HEK293 (cell line): Measurements from ENCODE around the gene GSTM1.
"Not testable (repeated sequence)": the region's sequence is repeated elsewhere in the genome, so short reads cannot be mapped to it uniquely, and the experiment has no call there.

ENCODE experiments used
- CTCF ChIA-PET: fragments of 350-600 bp; formaldehyde crosslinking; extraction: SDS; loops from one replicate; lab custom pipeline; 2021; ENCODE audit warnings: antibody characterized with exemption; lab: Yijun Ruan, JAX
- POLR2A ChIA-PET: fragments of 300-600 bp; formaldehyde crosslinking; extraction: SDS; loops from one replicate; lab custom pipeline; 2020; ENCODE audit warnings: antibody characterized with exemption, inconsistent platforms; lab: Yijun Ruan, JAX
- H3K27ac ChIP-seq: fragments of 200-500 bp; sonication (Bioruptor generic); 2 replicates; pipeline ENCODE4 v1.5.1; 2014; ENCODE audit warnings: low read depth, low read length, control low read depth, inconsistent platforms; ENCODE audit errors: extremely low read depth
- H3K36me3 ChIP-seq, 2 experiments: fragments of 200-500 bp in 1 of 2; sonication (Bioruptor generic) in 1 of 2; 1 replicate in 1 of 2; 2 replicates in 1 of 2; pipeline ENCODE4 v1.5.1; 2014 to 2017; ENCODE audit warnings: inconsistent platforms in 2 of 2, low read length in 2 of 2; ENCODE audit not compliant: control insufficient read depth in 2 of 2, insufficient read depth in 1 of 2
- H3K4me1 ChIP-seq: fragments of 200-500 bp; sonication (Bioruptor generic); 2 replicates; pipeline ENCODE4 v1.5.1; 2014; ENCODE audit warnings: mild to moderate bottlenecking, low read length, inconsistent platforms; ENCODE audit not compliant: control insufficient read depth, insufficient read depth
- H3K4me3 ChIP-seq: 2 replicates; pipeline ENCODE4 v1.5.1; 2011; ENCODE audit warnings: low read depth, mild to moderate bottlenecking, control low read depth, low read length, moderate library complexity
- H3K9me3 ChIP-seq: fragments of 200-500 bp; sonication (Bioruptor generic); 2 replicates; pipeline ENCODE4 v1.5.1; 2014; ENCODE audit warnings: low read depth, low read length, inconsistent platforms; ENCODE audit not compliant: control insufficient read depth, insufficient read depth
- GLIS2 ChIP-seq: fragments of 450-650 bp; formaldehyde crosslinking; IDR thresholded peaks from 2 replicates; pipeline ENCODE4 v1.5.1; 2016; ENCODE audit warnings: missing biosample characterization, missing genetic modification characterization
- IKZF3 ChIP-seq: fragments of 450-650 bp; IDR thresholded peaks from 2 replicates; pipeline ENCODE4 v1.5.0; 2018; ENCODE audit warnings: missing biosample characterization, mild to moderate bottlenecking, missing genetic modification characterization, moderate library complexity
- PRDM1 ChIP-seq: fragments of 450-650 bp; formaldehyde crosslinking; IDR thresholded peaks from 2 replicates; pipeline ENCODE4; 2016; ENCODE audit warnings: missing biosample characterization, missing genetic modification characterization
- SCRT2 ChIP-seq: fragments of 450-650 bp; formaldehyde crosslinking; IDR thresholded peaks from 2 replicates; pipeline ENCODE4 v1.5.1; 2016; ENCODE audit warnings: missing biosample characterization, missing genetic modification characterization
- ZNF146 ChIP-seq: fragments of 450-650 bp; formaldehyde crosslinking; IDR thresholded peaks from 2 replicates; pipeline ENCODE4 v1.5.1; 2016; ENCODE audit warnings: missing biosample characterization, missing genetic modification characterization
- ZNF155 ChIP-seq: fragments of 450-650 bp; formaldehyde crosslinking; IDR thresholded peaks from 2 replicates; pipeline ENCODE4 v1.5.1; 2016; ENCODE audit warnings: missing biosample characterization, missing genetic modification characterization
- ZNF174 ChIP-seq: fragments of 450-650 bp; formaldehyde crosslinking; IDR thresholded peaks from 2 replicates; pipeline ENCODE4 v1.5.0; 2017; ENCODE audit warnings: missing biosample characterization, mild to moderate bottlenecking, missing genetic modification characterization
- ZNF366 ChIP-seq: fragments of 450-650 bp; formaldehyde crosslinking; conservative IDR thresholded peaks from 2 replicates; pipeline ENCODE4 v1.5.1; 2016; ENCODE audit warnings: missing biosample characterization, missing genetic modification characterization
- ZNF473 ChIP-seq: fragments of 450-650 bp; formaldehyde crosslinking; IDR thresholded peaks from 2 replicates; pipeline ENCODE4 v1.5.1; 2017; ENCODE audit warnings: missing biosample characterization, missing genetic modification characterization
- ZNF514 ChIP-seq: fragments of 450-650 bp; formaldehyde crosslinking; IDR thresholded peaks from 2 replicates; pipeline ENCODE4 v1.5.1; 2016; ENCODE audit warnings: missing biosample characterization, missing genetic modification characterization
- ZNF521 ChIP-seq: fragments of 450-650 bp; formaldehyde crosslinking; IDR thresholded peaks from 2 replicates; pipeline ENCODE4 v1.5.1; 2017; ENCODE audit warnings: missing biosample characterization, mild to moderate bottlenecking, missing genetic modification characterization
- ZNF529 ChIP-seq: fragments of 450-650 bp; formaldehyde crosslinking; IDR thresholded peaks from 2 replicates; pipeline ENCODE4 v1.5.1; 2017; ENCODE audit warnings: missing genetic modification characterization, missing biosample characterization; ENCODE audit not compliant: insufficient replicate concordance
- ZNF610 ChIP-seq: fragments of 450-650 bp; formaldehyde crosslinking; IDR thresholded peaks from 2 replicates; pipeline ENCODE4 v1.5.1; 2016; ENCODE audit warnings: missing biosample characterization, missing genetic modification characterization, borderline replicate concordance
- ZNF629 ChIP-seq: fragments of 450-650 bp; formaldehyde crosslinking; IDR thresholded peaks from 2 replicates; pipeline ENCODE4 v1.5.1; 2017; ENCODE audit warnings: missing biosample characterization, missing genetic modification characterization
- ZNF670 ChIP-seq: fragments of 450-650 bp; formaldehyde crosslinking; IDR thresholded peaks from 2 replicates; pipeline ENCODE4 v1.5.1; 2016; ENCODE audit warnings: missing biosample characterization, missing genetic modification characterization, low read depth
- ZNF776 ChIP-seq: fragments of 450-650 bp; formaldehyde crosslinking; IDR thresholded peaks from 2 replicates; pipeline ENCODE4 v1.5.0; 2017; ENCODE audit warnings: missing biosample characterization, missing genetic modification characterization, borderline replicate concordance
- ZNF792 ChIP-seq: fragments of 450-650 bp; formaldehyde crosslinking; IDR thresholded peaks from 2 replicates; pipeline ENCODE4 v1.5.1; 2016; ENCODE audit warnings: missing biosample characterization, missing genetic modification characterization
- TF ChIP-seq, protein P1 (sequence below): fragments of 450-650 bp; formaldehyde crosslinking; IDR thresholded peaks from 2 replicates; pipeline ENCODE4 v1.5.1; 2016; ENCODE audit warnings: missing biosample characterization, missing genetic modification characterization, borderline replicate concordance
- TF ChIP-seq, protein P2 (sequence below): fragments of 450-650 bp; IDR thresholded peaks from 2 replicates; pipeline ENCODE4 v1.5.1; 2018; ENCODE audit warnings: missing biosample characterization, missing genetic modification characterization
- TF ChIP-seq, protein P3 (sequence below): fragments of 450-650 bp; formaldehyde crosslinking; optimal IDR thresholded peaks from 2 replicates; pipeline ENCODE3; 2016; ENCODE audit warnings: missing biosample characterization, mild to moderate bottlenecking, missing genetic modification characterization
- TF ChIP-seq, protein P4 (sequence below): fragments of 450-650 bp; formaldehyde crosslinking; IDR thresholded peaks from 2 replicates; pipeline ENCODE4 v1.5.1; 2016; ENCODE audit warnings: missing biosample characterization, missing genetic modification characterization

GSTM1 gene

DNA sequence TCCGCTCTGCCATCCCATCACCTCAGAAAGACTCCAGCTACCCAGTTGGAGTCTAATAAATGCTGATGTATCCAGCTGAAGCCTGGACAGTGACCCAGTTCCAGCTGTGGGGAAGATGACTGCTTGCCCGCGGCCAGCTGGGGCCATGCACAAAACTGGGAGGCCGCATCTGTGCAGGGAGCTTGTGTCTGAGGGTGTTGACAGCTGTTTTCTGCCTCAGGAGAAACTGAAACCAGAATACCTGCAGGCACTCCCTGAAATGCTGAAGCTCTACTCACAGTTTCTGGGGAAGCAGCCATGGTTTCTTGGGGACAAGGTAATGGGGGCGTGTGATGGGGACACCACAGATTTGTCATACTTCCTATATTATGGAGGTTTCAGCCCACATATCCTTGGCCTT is 16.6 kb upstream of the GSTM1 start:
- no peak overlapping the region for H3K4me3 ChIP-seq
- ChIA-PET CTCF (interaction anchor here (1.0 kb wide), 1 partner anchor 31 kb away, joined by 5 read pairs; no protein-coding TSS in a partner anchor), POLR2A (no interaction called here)
- no peaks in the 10 kb centered on the region for H3K9me3 ChIP-seq
- H3K4me1 ChIP-seq, result no peaks in the 10 kb centered on the region
- H3K27ac ChIP-seq, result no peak overlapping the region
- TF ChIP-seq ZNF629 (tag by site-specific recombination), result no peak
- TF ChIP-seq ZNF529 (tag by site-specific recombination), result no peak
- no peak for TF ChIP-seq ZNF514 (tag by site-specific recombination)
- no peak for TF ChIP-seq ZNF473 (tag by site-specific recombination)
- TF ChIP-seq ZNF146 (tag by site-specific recombination), result no peak
- TF ChIP-seq ZNF670, result no peak
- TF ChIP-seq ZNF155 (tag by site-specific recombination), result no peak
- TF ChIP-seq, protein P1, sequence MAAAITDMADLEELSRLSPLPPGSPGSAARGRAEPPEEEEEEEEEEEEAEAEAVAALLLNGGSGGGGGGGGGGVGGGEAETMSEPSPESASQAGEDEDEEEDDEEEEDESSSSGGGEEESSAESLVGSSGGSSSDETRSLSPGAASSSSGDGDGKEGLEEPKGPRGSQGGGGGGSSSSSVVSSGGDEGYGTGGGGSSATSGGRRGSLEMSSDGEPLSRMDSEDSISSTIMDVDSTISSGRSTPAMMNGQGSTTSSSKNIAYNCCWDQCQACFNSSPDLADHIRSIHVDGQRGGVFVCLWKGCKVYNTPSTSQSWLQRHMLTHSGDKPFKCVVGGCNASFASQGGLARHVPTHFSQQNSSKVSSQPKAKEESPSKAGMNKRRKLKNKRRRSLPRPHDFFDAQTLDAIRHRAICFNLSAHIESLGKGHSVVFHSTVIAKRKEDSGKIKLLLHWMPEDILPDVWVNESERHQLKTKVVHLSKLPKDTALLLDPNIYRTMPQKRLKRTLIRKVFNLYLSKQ (tag by site-specific recombination), result no peak
- TF ChIP-seq ZNF792 (tag by site-specific recombination), result no peak
- TF ChIP-seq ZNF776, result no peak
- TF ChIP-seq, protein P2, sequence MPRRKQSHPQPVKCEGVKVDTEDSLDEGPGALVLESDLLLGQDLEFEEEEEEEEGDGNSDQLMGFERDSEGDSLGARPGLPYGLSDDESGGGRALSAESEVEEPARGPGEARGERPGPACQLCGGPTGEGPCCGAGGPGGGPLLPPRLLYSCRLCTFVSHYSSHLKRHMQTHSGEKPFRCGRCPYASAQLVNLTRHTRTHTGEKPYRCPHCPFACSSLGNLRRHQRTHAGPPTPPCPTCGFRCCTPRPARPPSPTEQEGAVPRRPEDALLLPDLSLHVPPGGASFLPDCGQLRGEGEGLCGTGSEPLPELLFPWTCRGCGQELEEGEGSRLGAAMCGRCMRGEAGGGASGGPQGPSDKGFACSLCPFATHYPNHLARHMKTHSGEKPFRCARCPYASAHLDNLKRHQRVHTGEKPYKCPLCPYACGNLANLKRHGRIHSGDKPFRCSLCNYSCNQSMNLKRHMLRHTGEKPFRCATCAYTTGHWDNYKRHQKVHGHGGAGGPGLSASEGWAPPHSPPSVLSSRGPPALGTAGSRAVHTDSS (tag by site-specific recombination), result no peak
- no peak for TF ChIP-seq GLIS2 (tag by site-specific recombination)
- peaks cover 0 to 7% of the 10 kb centered on the region in 2 experiments; a peak in 1 of 3 replicates for H3K36me3 ChIP-seq

DNA sequence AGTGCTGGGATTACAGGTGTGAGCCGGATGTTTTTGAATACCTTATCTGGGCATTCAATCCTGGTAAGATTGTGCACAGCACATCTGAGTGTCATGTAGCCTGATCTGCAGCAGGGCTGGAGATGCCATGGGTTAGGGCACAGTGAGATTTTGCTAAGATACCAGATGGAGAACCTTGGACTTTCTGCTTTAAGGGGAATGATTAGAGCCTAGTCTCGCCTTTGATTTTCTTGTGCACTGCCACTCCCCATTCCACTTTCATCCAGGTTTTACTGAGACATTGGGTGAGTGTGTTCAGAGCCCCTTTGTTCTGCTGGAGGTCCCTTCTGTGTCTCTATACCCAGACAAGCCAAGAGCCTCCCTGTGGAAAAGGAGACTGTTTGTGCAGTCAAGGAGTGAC is 13.8 kb upstream of the GSTM1 start:
- H3K4me3 ChIP-seq, POLR2A ChIA-PET, CTCF ChIA-PET: not testable (repeated sequence)

DNA sequence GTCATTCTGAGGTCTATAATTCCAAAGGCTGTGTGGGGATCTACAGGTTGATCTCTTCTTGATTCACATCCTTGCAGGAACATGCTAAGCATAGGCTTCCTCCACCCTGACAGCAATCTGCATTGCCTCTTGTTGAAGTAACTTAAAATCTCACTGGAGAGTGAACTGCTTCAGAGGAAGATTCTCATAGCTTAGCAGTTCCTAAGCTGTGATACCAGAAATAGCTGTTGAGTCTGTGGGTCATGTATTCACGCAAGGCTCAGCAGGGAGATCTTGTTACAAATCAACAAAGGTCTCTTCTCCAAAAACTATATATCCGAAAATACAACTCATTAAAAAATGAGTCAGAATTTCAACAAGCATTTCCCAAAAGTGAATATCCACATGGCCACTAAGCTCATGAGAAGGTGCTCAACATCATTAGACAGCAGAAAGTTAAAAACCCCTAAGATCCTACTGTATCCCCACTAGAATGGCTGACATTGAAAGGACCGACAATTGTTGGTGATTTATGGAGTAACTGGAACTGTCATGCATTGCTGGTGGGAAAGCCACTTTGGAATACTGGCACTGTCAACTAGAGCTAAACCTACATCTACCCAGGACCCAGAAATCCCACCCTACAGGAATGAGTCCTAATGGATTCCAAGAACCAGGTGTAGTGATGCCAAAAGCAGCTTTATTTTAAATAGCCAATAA is 10.8 kb upstream of the GSTM1 start:
- H3K4me1 ChIP-seq, H3K27ac ChIP-seq, H3K36me3 ChIP-seq, H3K9me3 ChIP-seq, H3K4me3 ChIP-seq, POLR2A ChIA-PET: not testable (repeated sequence)
- CTCF ChIA-PET, result interaction anchor here (0.8 kb wide), 1 partner anchor 22 kb away, joined by 3 read pairs; no protein-coding TSS in a partner anchor
- peak; percentile 29; the same call in 1 of the 2 replicates for TF ChIP-seq SCRT2 (tag by site-specific recombination)

More for the DNA sequence above, 13.8 kb upstream of the GSTM1 start:
- H3K9me3 ChIP-seq, H3K36me3 ChIP-seq, H3K27ac ChIP-seq, H3K4me1 ChIP-seq: not testable (repeated sequence)

DNA sequence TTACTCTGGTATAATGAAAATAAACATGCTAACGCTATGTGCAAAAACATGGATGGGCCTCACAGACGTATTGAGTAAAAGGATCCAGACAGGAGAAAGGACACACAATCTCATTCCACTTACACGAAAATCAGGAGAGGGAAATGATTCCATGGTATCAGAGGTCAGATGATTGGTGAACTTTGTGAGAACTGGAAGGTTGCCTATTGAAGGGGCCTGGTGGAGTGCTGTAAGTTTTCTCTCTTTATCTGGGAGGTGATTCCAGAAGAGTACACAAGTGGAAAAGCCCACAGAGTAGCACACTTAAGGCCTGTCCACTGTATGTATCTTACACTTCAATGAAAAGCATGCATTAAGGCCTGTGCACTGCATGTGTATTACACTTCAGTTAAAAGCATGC is 10.2 kb upstream of the GSTM1 start:
- Histone ChIP-seq H3K27ac (no peak overlapping the region), H3K4me3 (no peak overlapping the region), H3K36me3 (no peaks in the 10 kb centered on the region), H3K4me1 (no peaks in the 10 kb centered on the region), H3K9me3 (no peaks in the 10 kb centered on the region)
- TF ChIP-seq IKZF3 (tag by site-specific recombination) (no peak), ZNF521 (tag by site-specific recombination) (no peak), ZNF366 (tag by site-specific recombination) (no peak), PRDM1 (no peak), ZNF610 (no peak), ZNF174 (tag by site-specific recombination) (no peak)
- TF ChIP-seq, protein P3, sequence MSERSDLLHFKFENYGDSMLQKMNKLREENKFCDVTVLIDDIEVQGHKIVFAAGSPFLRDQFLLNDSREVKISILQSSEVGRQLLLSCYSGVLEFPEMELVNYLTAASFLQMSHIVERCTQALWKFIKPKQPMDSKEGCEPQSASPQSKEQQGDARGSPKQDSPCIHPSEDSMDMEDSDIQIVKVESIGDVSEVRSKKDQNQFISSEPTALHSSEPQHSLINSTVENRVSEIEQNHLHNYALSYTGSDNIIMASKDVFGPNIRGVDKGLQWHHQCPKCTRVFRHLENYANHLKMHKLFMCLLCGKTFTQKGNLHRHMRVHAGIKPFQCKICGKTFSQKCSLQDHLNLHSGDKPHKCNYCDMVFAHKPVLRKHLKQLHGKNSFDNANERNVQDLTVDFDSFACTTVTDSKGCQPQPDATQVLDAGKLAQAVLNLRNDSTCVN, result no peak
- TF ChIP-seq, protein P4, sequence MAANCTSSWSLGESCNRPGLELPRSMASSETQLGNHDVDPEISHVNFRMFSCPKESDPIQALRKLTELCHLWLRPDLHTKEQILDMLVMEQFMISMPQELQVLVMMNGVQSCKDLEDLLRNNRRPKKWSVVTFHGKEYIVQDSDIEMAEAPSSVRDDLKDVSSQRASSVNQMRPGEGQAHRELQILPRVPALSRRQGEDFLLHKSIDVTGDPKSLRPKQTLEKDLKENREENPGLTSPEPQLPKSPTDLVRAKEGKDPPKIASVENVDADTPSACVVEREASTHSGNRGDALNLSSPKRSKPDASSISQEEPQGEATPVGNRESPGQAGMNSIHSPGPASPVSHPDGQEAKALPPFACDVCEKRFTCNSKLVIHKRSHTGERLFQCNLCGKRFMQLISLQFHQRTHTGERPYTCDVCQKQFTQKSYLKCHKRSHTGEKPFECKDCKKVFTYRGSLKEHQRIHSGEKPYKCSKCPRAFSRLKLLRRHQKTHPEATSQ (tag by site-specific recombination), result no peak
- ChIA-PET POLR2A (no interaction called here), CTCF (interaction anchor here (0.8 kb wide), 1 partner anchor 23 kb away, joined by 3 read pairs; no protein-coding TSS in a partner anchor)

DNA sequence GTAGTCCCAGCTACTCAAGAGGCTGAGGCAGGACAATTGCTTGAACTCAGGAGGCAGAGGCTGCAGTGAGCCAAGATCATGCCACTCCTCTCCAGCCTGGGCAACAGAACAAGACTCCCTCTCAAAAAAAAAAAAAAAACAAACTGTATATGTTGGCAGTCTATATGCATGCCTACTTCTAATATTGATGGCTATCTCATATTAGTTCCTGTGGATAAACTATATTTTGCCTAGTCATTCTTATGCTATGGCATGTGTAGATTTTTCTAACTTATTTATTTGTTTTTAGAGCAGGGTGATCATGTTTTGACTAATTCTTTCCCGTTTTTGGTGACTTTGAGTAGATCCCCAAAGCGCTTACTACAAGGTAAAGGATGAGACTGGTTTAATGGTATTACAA is 9.0 kb upstream of the GSTM1 start:
- H3K27ac ChIP-seq, H3K4me1 ChIP-seq, H3K4me3 ChIP-seq, POLR2A ChIA-PET, H3K36me3 ChIP-seq, H3K9me3 ChIP-seq, CTCF ChIA-PET: not testable (repeated sequence)
